Activated CD4-positive, alpha-beta T cell treated with anti-CD3 and anti-CD28 coated beads for 4 hours (primary cell): ENCODE results near the gene NT5C2.
"Not testable (repeated sequence)": the region's sequence is repeated elsewhere in the genome, so short reads cannot be mapped to it uniquely, and the experiment has no call there.

ENCODE experiments used
- DNase-seq, 2 donors: peaks; one replicate each; pipeline ENCODE4 v3.0.0-alpha.2; 2020

NT5C2 gene

DNA sequence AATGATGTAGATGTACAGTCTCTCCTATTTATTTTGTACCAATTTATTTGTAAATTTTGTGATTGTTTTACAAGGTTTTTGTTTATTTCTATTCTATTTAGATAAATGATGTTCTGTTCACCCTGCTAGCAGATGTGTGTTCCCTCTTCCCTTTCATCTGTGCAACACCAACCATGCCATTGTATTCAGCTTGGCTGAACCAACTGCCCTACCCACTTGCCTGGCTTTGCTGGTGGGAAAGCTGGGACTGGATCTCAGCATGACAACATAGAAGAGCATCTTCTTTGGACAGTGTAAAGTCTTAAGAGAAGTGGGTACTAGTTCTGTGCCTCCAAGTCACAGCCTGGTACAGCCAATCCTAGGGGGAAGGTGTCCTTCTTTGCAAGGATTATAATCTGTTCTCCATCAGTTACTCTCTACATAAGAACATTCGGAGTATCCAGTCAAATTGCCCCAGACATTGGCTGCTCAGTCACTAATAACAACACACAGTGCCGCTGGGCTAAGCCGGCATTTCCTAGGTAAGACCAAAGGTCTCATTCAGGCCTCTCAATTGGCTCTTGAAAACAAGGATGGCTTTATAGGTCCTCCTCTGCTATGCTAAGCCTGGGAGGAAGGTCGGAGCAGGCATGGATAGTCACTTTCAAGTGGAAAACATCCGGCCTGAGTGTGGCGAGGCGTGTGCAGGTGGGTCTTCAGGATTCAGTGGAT lies 109.7 kb downstream of the NT5C2 start:
- DNase-seq = no peak

DNA sequence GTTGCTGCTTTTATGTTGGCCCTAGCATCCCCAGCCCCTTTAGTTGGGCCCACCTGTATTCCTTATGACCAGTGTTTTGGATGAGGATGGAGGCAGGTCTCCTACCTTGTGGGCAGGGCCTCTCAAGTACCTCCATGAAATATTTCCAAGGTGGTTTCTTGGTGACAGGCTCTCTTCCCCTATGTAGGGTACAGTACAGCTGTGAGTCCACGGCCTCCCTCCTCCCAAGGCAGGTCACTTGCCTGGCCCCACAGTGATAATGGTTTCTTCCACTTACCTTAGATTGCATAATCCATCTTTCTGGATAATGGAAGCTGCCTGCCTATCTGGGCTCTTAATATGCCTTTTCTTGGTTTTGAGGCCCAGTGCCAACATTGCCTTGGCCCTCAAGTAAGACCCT lies 110.4 kb downstream of the NT5C2 start:
- DNase-seq = no peak

DNA sequence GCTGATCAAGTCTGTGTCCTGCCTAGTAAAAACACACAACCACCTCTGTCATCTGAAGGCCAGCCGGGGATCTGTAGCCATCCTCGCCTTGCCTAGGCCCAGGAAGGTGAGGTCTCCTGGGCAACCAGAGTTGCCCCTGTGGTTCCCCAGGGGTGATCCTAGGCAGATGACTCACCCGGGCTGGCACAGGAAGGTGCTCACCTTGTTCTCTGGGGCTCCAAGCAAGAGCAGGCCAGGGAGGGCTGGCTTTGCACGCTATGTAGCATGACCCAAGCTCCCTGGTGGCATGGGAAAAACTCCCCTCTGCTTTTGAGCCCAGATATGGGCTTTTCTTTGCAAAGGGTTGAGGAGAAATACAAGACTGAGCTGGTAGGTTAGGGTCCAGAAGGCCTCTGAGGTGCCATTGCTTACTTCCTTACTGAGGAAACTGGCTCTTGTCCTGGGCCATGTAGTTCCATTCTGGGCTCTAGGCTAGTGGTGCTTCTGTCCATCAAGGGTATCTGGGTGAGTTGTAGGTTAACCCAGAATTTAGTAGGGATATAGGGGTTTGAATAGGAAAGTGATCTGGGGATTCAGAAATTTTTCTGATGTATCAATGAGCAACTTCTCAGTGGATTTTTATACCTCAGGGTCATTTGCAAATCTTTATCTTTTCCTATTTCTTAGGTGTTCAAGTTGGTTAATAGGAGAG lies 112.0 kb downstream of the NT5C2 start:
- no peak for DNase-seq

DNA sequence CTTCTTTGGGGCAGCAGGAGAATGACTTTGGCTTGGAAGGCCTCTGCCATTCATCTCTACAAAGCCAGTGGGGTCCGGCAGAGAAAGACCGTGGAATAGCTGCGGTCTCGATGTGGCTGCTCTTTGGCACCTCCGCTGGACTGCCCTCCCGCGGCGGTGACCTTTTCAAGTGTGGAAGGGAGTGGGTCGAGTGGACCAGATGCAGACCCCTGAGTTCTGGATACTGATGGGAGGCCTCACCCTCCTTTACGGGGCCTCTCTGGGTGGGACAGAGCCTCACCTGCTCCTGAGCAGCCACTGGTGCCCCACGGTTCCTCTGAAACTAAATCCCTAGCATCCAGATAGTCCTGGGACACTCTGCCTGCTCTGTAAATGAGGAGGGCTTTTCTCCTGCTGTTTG lies 113.1 kb downstream of the NT5C2 start:
- DNase-seq = no peak

DNA sequence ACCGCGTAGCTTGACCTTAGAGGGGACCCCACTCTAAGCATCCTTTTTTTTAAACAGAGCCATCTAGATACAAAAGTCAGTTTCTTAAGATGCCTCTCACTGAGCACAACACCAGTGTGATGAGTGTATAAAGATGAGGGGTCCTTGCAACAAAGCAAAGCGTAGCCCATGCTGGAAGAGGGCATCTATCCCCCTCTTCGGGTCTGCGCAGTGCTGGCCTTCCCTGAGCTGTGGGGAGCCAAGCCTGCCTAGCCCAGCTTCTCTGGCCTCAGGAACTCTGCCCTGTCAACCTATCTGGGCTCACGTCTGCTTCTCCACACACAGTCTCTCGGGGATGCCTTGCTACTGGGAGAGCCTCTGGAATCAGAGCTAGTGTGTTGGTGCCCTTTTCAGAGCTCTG lies 114.0 kb downstream of the NT5C2 start:
- no peak for DNase-seq

DNA sequence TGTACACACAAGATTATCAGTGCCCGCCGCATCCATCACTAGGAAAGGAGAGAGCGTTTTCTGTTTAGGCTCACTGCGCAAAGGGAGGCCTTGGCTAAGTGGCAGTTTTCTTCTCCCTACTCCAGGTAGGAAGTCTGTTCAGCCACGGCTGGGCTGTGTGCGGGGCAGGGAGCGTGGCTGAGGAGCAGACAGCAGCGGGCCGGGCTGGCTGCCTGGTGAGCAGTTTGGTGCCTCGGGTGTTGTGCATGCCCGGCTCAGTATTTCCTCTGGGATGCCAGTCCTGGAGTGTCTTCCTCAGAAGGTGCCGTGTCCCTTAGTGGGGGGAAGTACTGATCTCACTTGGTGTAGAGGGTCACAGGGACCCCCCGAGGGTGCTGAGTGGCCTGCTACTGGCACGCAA lies 114.4 kb downstream of the NT5C2 start:
- DNase-seq = no peak

DNA sequence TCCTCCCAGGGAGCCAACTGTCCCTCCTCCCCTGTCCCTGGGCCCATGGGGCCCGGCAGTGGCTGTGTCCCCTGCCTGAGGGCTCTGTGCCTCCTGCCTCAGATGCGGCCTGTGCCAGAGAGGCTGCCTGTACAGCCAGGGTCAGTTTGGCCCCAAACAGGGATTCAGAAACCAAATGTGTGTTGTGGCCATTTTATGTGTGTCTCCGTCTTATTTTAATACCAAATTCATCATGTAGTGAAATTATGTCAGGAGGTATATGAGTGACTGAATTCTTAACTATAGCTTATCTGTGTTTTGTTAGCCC lies 114.8 kb downstream of the NT5C2 start:
- DNase-seq = no peak

DNA sequence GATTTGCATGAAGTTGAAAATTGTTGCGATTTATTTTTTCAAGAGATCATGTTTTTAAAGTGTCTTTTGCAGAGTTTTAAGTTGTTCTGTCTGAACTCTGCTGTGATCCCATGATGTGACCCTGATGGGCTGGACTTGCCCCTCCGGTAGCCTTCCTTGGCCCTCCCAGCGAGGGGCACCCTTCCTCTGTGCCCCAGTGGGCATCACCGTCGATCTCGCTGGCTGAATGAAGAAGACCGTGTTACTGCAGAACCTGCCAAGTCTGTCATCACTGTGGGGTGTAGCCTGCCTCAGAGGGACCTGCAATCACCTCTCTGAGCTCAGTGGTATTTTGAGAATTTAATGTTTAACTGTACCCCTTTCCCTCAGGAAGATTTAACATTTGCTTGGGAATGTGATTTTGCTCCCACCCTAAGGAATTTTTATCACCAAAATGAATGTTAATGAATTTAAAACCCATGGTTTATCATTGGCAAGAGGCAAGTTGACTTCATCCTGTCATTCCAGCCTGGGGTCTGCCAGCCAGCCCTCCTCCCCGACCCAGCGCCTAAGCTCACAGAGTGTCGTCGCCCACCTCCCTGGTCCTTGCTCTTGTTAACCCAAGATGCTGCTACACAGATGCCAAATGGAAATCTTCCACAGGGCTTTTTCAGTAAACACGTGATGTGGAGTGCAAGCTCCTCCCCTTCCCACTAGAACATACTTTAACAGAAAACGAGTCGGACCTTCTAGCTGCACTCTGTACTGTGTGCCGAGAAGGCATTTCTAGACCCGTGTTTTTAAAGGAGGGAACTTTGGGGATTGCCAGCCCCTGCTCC lies 115.4 kb downstream of the NT5C2 start:
- DNase-seq = no peak

DNA sequence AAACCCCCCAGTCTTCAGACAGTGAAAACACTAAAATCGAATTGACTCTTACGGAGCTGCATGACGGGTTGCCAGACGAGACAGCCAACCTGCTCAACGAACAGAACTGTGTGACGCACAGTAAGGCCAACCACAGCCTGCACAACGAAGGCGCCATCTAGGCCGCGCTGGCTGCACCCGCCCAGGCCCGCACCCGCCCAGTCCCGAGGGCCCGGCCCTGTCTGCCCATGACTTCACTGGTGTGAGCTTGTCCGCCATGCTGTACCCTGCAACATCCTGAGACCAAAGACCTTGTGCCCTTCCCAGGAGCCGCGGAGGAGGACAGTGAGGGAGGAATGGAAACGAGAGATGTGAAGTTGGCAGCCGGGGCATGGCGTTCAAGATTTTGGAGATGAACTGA lies 116.1 kb downstream of the NT5C2 start:
- DNase-seq = no peak

DNA sequence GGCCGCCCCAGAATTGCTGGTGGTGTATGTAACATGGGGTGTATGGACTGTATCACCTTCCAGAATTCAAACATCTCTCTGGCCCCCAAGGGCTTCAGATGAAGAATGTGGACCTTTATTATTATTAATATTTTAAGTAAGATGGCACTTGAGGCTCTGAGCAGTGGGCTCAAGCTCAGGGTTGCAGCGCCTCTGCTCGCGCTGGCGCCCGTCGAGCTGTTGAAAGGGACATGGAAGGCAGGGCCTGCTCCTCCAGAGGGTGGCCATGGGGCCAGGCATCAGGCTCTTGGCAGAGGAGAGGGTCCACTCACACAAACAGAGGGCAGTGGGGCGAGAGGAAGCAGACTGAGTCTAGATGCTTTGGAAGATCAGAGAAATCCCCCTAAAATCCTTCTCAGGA lies 120.2 kb downstream of the NT5C2 start:
- DNase-seq = no peak

DNA sequence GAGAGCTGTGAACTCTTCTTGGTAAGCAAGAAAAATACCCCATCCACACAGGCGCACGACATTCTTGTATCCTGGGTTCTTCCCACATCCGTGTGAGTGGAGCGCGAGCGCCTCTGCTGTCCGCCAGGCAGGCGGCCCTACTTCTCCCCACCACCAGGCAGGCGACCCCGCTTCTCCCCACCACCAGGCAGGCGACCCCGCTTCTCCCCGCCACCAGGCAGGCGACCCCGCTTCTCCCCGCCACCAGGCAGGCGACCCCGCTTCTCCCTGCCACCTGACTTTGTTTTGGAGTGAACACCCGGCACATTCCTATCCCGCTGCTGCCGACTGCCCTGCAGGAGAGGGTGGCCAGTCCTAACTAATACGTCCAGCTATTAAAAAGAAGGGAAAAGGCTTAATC lies 120.8 kb downstream of the NT5C2 start:
- DNase-seq = no peak

DNA sequence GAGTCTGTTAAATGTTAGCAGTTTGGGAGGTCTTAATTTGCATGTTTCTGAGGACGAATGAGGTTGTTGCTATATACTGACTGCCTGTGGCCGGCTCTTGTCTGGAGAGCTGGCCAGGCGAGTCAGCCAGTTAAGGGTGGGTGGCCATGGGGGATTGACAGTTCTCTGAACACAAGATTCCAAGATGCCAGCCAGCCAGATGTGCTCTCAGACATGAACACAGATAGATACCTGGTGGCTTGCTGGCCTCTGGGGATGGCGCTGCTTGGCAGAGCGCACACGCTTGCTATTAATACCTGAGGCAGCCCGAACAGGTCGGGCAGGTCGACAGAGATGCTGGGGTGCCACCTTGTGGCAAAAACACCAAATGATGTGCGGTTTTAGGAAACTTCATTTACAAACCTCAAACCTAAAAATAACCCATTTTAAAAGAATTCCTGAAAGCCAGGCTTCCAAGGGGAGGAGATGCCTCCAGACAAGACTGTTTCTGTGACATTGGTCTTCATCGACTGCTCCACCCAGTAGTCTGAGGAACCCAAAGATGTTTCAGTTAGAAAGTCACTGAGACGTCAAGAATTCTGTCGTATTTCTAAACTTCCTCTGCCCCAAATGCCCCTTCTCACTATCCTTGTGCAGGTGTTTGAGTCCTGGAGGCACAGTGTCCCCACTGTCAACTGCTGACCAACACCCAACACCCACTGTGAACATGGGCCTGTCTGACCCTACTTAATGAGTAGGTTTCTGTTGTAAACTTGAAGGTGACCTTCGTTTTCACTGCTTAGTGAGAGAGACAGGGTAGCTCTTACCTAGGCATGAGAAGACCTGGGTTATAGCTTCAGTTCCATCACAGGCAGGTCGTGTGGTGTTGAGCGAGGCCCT lies 123.4 kb downstream of the NT5C2 start:
- DNase-seq = peak; percentile 61 to 69

DNA sequence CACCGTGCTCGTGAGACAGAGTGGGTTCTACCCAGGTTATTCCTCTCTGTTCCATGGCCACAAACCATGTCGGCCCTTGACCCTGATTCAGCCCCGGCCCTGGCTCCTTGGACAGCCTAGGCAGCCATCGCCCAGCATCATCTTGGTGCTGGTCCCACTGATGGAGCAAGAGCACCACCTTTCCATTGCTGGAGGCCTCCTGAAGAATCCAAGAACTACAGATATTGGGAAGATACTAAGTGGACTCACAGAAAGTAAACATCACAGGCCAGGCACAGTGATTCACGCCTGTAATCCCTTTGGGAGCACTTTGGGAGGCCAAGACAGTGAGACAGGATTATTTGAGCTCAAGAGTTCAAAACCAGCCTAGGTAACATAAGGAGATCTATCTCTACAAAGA lies 125.1 kb downstream of the NT5C2 start:
- DNase-seq = no peak

DNA sequence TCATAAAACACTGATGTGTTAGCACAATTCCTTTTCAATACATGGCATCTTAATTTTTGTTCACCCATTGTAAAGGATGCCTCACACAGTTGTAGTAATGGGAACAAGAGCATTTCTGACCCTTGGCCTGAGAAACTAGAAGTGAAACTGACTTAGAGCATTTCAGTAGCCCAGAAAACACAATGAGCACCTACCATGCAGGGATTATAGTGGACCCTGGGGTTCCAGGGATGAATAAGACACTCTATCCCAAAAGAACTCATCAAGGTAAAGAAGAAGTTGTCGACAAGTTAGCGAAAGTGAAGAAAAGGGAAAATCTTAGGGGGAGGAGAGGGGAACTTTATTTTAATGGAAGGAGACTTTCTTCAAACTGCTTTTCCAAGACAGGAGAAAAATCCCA lies 125.6 kb downstream of the NT5C2 start:
- DNase-seq = no peak

DNA sequence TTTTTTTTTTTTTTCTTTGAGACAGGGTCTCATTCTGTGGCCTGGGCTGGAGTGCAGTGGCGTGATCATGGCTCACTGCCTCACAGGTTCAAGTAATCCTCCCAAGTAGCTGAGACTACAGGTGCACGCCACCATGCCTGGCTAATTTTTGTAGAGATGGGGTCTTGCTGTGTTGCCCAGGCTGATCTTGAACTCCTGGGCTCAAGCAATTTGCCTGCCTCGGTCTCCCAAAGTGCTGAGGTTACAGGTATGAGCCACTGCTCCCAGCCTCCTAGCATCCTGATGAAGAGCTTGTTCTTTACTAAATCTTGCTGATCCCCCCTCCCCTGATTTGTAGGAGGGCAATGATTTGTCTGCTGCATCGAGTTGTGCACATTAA lies 126.0 kb downstream of the NT5C2 start:
- DNase-seq = not testable (repeated sequence)

DNA sequence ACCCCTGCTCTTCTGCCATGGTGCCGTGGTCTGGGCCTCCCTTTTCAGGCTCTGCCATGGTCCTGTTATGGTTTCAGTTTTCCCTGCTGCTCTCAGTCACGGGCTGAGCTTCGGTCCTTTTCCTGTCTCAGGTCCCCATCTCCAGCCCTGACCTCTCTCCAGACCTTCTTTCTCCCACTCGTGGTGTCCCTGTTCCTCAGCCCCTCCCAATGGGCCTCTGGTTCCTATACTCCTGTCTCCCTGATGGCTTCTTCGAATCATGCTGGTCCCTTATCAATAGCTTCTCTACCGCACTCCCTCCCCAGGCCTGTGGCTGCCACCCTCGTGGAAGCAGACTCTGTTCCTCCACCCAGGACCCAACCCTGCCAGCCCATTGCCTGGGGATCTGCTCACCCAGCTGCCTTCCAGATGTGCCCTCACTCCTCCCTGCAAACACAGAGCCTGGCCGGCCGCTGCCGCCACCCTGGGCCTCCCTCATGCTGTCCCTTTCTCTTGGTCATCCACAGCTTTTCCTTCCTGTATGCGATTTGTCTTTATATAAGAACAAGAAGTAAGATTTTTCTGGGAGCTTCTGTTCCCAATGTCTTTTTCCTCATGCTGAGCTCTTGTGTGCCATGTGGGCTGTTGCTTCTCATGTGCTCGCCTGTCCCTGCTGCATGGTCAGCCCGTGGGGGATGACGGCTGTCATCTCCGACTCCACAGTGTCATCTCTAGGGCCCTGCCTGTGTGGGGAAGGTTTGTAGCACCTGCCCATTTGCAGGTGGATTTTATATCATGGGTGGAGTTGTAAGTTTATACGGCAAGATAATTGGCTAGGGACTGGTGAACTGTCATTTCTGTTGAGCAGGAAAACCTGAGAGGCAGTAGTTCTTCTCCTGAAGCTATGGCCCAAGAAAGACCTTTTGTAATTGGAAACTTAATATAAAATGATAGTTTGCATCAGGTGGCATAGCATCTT lies 126.7 kb downstream of the NT5C2 start:
- no peak for DNase-seq

DNA sequence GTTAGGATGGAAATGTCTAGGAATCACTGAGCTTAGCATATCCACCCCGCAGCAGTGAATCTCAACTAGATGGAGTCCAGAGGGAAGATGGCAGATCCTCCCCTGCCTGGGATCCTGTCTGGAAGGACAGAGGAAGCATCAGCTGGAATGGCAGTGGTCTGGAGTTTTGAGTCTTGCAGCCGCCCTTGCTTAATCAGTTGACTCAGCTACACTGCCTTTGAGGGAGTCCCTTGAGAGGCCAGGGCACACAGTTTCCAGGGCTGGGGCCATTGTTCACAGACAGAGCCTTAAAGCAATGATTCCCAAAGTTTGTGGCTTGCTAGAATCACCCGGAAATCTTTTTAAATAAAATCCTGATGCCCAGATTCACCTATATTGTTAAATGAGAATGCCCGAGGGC lies 128.1 kb downstream of the NT5C2 start:
- DNase-seq = no peak

DNA sequence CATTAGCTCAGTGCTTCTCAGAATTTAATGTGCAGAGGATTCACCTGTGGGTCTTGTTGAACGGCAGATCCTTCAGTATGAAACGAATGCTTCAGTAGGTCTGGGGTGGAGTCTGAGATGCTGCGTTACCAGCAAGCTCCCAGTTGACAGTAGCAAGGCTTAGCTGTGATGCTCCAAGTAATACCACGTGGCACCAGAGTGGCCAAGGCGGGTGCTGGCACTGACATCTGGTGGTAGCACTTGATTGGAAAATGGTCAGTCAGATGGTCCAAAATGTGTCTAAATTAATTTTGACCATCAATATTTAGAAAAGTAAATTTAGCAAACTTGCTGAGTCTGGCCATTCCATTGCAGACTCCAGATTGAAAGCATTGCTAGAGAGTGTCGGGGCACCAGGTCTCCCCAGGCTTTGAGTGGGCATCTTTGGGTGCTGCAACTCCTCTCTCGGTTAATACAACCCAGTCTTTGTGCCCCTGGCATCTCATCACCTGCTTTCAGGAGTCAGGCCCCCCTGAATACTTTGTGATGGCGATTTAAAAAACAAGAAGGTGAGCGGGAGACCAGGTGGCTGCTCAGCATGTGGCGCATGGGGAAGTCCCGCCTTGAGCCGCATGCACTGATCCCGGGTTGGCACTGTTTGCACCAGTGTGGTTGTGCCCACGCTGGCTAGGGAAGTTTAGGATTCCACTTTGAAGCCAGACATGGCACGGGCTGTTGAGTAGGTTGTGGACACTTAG lies 130.1 kb downstream of the NT5C2 start:
- no peak for DNase-seq

DNA sequence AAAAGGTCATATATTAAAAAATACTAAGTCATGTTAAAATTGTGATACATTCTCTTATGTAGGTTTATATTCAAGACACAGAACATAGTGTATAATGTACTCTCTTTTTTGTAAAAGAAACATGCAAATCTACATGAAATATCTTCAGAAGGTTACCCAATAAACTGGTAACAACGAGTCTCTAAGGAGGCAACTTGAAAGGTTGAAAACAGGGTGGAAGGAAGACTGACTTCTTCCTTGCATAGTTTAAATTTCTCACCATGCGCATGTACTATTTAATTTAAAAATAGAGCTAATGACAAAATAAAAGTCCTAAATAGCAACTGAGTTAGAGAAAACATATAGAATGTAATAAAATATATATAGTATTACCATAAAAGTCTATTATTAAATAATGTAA lies 132.5 kb downstream of the NT5C2 start:
- DNase-seq = no peak

DNA sequence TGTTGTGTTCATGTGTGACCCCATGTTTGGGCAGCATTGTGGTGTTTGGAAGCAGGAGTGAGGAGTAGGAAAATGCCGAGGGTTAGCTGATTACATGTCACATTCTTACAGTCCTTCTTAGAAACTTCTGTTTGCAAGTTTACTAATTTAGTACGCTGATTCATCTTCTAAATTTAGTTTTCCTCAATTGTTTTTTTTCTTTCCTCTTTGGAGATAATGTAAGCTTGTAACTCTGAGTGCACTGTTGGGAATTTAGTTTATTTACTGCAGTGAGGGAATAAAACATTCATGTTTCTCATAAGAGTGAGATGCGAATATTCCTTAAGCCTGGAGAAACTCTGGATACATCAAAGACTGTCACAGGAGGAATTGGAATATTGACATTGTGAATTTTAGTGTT lies 135.0 kb downstream of the NT5C2 start:
- DNase-seq = no peak

DNA sequence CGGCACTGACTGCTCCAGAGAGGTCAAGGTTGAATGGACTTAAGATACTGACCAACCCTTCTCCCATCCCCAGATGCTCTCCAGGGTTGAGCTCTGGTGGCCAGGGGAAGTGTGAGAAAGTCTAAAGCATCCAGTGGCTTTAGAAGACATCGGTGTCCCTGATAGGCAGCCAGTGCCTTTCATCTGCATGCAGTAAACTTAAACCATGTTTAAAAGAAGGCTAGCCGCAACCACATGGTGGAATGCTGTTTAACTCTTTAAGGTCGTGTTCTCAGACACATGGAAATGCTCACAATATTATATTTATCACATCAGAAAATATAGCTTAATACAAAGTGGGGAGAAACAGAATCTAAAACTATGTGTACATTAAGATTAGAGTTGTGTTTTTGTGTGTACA lies 138.0 kb downstream of the NT5C2 start:
- no peak for DNase-seq
